ENCODE data around the gene PTPN12.
"Not testable (repeated sequence)": the region's sequence is repeated elsewhere in the genome, so short reads cannot be mapped to it uniquely, and the experiment has no call there.

The PTPN12 gene

GRCh38 chr7:77579797-77580196, 42.7 kb downstream of the PTPN12 start:
- no peak for DNase-seq (ENCODE audit: low read depth)

GRCh38 chr7:77580762-77581350, 43.8 kb downstream of the PTPN12 start:
- no peak for DNase-seq (ENCODE audit: low read depth)

GRCh38 chr7:77587272-77587671, 50.2 kb downstream of the PTPN12 start:
- no peak for DNase-seq (ENCODE audit: low read depth)

- no peak for DNase-seq (ENCODE audit: low read depth)
These were observed 63.9 kb downstream of the PTPN12 start for GRCh38 chr7:77600952-77601351.

- no peak for DNase-seq (ENCODE audit: low read depth)
These were observed 69.5 kb downstream of the PTPN12 start for GRCh38 chr7:77606562-77606961.

- DNase-seq (ENCODE audit: low read depth) = no peak
These were observed 82.2 kb downstream of the PTPN12 start for GRCh38 chr7:77619314-77619713.

- no peak for DNase-seq (ENCODE audit: low read depth)
These were observed 89.7 kb downstream of the PTPN12 start for GRCh38 chr7:77626586-77627308.

- DNase-seq (ENCODE audit: low read depth) = peak; percentile 23
These were observed 90.2 kb downstream of the PTPN12 start for GRCh38 chr7:77627309-77627676.

- no peak for DNase-seq (ENCODE audit: low read depth)
These were observed 92.7 kb downstream of the PTPN12 start for GRCh38 chr7:77629797-77630196.

GRCh38 chr7:77631820-77632219, 94.7 kb downstream of the PTPN12 start:
- no peak for DNase-seq (ENCODE audit: low read depth)

- no peak for DNase-seq (ENCODE audit: low read depth)
These were observed 107.7 kb downstream of the PTPN12 start for GRCh38 chr7:77644774-77645173.

- DNase-seq (ENCODE audit: low read depth) = no peak
These were observed 111.7 kb downstream of the PTPN12 start for GRCh38 chr7:77648742-77649338.

- DNase-seq (ENCODE audit: low read depth) = peak; percentile 64
These were observed 112.7 kb downstream of the PTPN12 start for GRCh38 chr7:77649716-77650349.

GRCh38 chr7:77651575-77652162, 114.6 kb downstream of the PTPN12 start:
- peak; percentile 47 for DNase-seq (ENCODE audit: low read depth)

GRCh38 chr7:77652826-77653225, 115.7 kb downstream of the PTPN12 start:
- DNase-seq (ENCODE audit: low read depth) = not testable (repeated sequence)

GRCh38 chr7:77653572-77653971, 116.5 kb downstream of the PTPN12 start:
- DNase-seq (ENCODE audit: low read depth) = no peak

- no peak for DNase-seq (ENCODE audit: low read depth)
These were observed 118.3 kb downstream of the PTPN12 start for GRCh38 chr7:77655356-77655755.

GRCh38 chr7:77655836-77656455, 118.9 kb downstream of the PTPN12 start:
- no peak for DNase-seq (ENCODE audit: low read depth)

- DNase-seq (ENCODE audit: low read depth) = peak; percentile 57
These were observed 120.5 kb downstream of the PTPN12 start for GRCh38 chr7:77657427-77658224.

- DNase-seq (ENCODE audit: low read depth) = no peak
These were observed 121.8 kb downstream of the PTPN12 start for GRCh38 chr7:77658928-77659327.

- no peak for DNase-seq (ENCODE audit: low read depth)
These were observed 124.7 kb downstream of the PTPN12 start for GRCh38 chr7:77661816-77662215.
